Esophagus squamous epithelium (tissue), 5 donors: Measurements from ENCODE around the gene APOA4. TPM values are rescaled to one million over a fixed set of nuclear protein-coding genes. Genes with fewer than 3 reads are reported as not detected.
A peak's percentile ranks its signal among the peaks of the same experiment; 100 is the strongest.

ENCODE experiments used
- DNase-seq: peaks from one replicate; lab custom pipeline; 2025; lab: John Stamatoyannopoulos, UW
- H3K27ac ChIP-seq, 4 donors: fragments of 200-600 bp; sonication (generic); one replicate each; pipeline ENCODE4 v1.5.1; 2016 to 2019; ENCODE audit warnings: mild to moderate bottlenecking in 1 of 4
- H3K27me3 ChIP-seq, 4 donors: fragments of 200-600 bp; sonication (generic); 1 replicate in 3 of 4; 2 replicates in 1 of 4; pipeline versions ENCODE4 v1.5.1 to v1.6.0; 2017 to 2021; ENCODE audit warnings: antibody characterized with exemption in 1 of 4
- H3K36me3 ChIP-seq, 3 donors: fragments of 200-600 bp; sonication (generic); one replicate each; pipeline ENCODE4 v1.5.1; 2016 to 2019
- H3K4me1 ChIP-seq, 3 donors: fragments of 200-600 bp; sonication (generic); one replicate each; pipeline ENCODE4 v1.5.1; 2017 to 2019
- H3K4me3 ChIP-seq, 4 donors: fragments of 200-600 bp; sonication (generic); 1 replicate in 3 of 4; 2 replicates in 1 of 4; pipeline ENCODE4 v1.5.1; 2016 to 2019; ENCODE audit warnings: mild to moderate bottlenecking in 2 of 4, moderate library complexity in 1 of 4
- H3K9me3 ChIP-seq, 3 donors: fragments of 200-600 bp; sonication (generic); one replicate each; pipeline ENCODE4 v1.5.1; 2016 to 2019
- POLR2A ChIP-seq, 4 donors: fragments of 450-650 bp; IDR thresholded peaks; one replicate each; pipeline ENCODE4 v1.6.1; 2017; ENCODE audit warnings: antibody characterized with exemption in 4 of 4, mild to moderate bottlenecking in 4 of 4, moderate library complexity in 3 of 4
- WGBS, 2 donors: methylation state at CpG; one replicate each; pipeline ENCODE4 v1.1.5; 2018; 5-methylcytosine and 5-hydroxymethylcytosine counted together
- intact Hi-C: fragments of 100-400 bp; cut with DNase I; formaldehyde crosslinking; loops from one replicate; pipeline ENCODE4 v1.15.0; 2022
- total RNA-seq, 4 donors: library from RNA; depleted of rRNA; stranded (reverse); fragments of >200 nt; gene quantifications; one replicate each; pipeline ENCODE4 v1.1.0, GENCODE V29; 2016
- TF ChIP-seq, protein P1 (sequence below), 6 experiments: fragments of 450-650 bp in 4 of 6; fragments of 200-600 bp in 2 of 6; sonication (generic) in 2 of 6; IDR thresholded peaks; one replicate each; pipeline ENCODE4 v1.5.1; 2016 to 2019; ENCODE audit warnings: antibody characterized with exemption in 6 of 6, mild to moderate bottlenecking in 4 of 6, moderate library complexity in 4 of 6
- donor health status: DM: yes; HTN: yes; CAD: no.

The APOA4 gene
- total RNA-seq, 4 donors from 2014 or later: not detected

DNA sequence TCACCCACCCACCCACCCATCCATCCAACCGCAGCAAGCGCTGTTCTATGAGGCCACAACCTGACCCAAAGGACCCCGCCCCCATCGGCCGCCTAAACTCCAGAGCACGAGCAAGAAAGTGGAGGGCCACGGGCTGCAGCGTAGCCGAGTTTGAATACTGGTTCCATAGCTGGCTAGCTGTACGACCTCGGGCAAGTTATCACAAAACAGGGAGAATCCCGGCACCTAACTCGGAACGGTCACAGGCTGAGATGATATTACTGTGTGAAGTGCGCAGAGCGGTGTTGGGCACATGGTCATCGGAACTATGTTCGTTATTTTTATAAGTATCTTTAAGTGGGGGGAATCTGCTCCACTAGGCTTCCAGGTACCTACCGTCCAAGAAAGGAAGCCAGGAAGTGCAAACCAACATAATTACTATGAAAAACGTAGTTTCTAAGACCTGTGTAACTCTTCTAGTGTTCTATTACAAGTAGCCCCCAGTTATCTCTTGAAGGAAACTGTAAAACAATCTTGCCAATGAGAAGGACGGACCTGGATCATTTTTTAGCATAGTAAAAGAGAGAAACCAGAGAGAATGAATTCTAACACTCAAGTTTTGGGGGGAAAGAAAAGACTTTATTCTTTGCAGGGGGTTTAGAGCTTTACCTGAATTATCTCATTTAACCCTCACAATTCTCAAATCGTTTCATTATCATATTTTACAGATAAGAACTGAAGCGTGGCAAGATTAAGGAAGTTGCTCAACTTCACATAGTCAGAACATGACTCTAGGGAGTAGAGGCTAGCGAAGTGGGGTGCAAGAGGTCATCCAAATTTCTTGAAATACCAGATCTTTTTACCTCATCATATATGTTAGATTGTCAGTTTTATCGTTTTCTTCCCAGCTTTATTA lies 49.7 kb downstream of the APOA4 start:
- TF ChIP-seq POLR2A (IDR thresholded peaks at IDR 0.05): no peak
- TF ChIP-seq, protein P1, sequence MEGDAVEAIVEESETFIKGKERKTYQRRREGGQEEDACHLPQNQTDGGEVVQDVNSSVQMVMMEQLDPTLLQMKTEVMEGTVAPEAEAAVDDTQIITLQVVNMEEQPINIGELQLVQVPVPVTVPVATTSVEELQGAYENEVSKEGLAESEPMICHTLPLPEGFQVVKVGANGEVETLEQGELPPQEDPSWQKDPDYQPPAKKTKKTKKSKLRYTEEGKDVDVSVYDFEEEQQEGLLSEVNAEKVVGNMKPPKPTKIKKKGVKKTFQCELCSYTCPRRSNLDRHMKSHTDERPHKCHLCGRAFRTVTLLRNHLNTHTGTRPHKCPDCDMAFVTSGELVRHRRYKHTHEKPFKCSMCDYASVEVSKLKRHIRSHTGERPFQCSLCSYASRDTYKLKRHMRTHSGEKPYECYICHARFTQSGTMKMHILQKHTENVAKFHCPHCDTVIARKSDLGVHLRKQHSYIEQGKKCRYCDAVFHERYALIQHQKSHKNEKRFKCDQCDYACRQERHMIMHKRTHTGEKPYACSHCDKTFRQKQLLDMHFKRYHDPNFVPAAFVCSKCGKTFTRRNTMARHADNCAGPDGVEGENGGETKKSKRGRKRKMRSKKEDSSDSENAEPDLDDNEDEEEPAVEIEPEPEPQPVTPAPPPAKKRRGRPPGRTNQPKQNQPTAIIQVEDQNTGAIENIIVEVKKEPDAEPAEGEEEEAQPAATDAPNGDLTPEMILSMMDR (IDR thresholded peaks at IDR 0.05): peak in 1 of 6 experiments; percentile 7
- H3K4me3 ChIP-seq: peak overlapping the region; percentile 59 to 81 (median 76)
- H3K27ac ChIP-seq: peak overlapping the region; percentile 90 to 96 (median 92)
- 6 to 8% methylated on average over 14 to 15 of the region's 25 CpGs for WGBS, 2 donors
- intact Hi-C loops: no loop called here
- H3K36me3 ChIP-seq: peaks cover 5 to 43% (median 10%) of the 10 kb centered on the region in 3 donors
- H3K27me3 ChIP-seq: no peaks in the 10 kb centered on the region
- DNase-seq: peak; percentile 56
- H3K9me3 ChIP-seq: no peaks in the 10 kb centered on the region
- H3K4me1 ChIP-seq: peaks cover 17 to 39% (median 21%) of the 10 kb centered on the region in 3 donors

DNA sequence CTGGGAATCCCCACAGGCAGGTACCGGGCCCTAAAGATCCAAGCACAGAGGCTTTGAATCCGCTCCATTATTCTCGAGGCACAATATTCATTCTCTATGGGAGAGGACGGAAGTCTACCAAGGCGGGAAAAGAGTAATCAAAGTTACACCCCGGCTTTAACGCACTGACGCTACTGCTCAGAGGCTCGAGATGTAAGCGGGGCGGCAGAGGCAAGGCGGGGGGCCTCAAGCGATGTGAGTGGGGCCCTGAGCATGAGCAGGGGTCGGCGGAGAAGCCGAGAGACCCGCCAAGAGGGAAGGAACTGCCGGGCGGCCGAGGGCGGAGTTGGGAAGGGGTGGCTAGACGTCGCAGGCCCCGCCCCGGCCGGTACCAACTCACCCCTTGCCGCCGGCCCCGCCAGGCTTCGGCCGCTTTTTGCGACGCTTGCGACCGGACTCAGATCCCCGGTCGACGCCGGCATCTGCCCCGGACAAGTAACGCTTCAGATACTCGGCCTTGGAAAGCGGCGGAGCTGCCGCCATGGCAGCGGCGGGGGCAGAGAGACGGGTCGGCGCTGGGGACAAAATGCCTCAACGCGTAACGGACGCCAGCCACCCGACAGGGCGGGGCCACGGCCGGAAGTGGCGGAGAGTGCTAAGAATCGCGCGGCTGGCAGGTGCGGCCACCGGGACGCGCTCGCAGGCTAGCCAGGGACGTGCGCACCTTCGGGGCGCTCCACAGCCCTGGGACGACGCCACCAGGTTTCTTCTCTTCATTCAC lies 50.5 kb downstream of the APOA4 start, which contains the start of gene BUD13:
Gene BUD13 (minus strand): TSS at position 545 of the 760 bp plus-strand sequence. CDS start 23 bp downstream, at position 522.
- WGBS, 2 donors: 0 to 1% methylated on average over 12 to 21 of the region's 73 CpGs
- intact Hi-C loops: no loop called here

GRCh38 chr11:116771935-116772334 lies 51.2 kb downstream of the APOA4 start:
- intact Hi-C loops: no loop called here

More for the DNA sequence above, 50.5 kb downstream of the APOA4 start, which contains the start of gene BUD13:
- Histone ChIP-seq H3K36me3 (peaks cover under 1 to 43% (median 1%) of the 10 kb centered on the region in 3 donors), H3K4me1 (peaks cover 17 to 39% (median 21%) of the 10 kb centered on the region in 3 donors), H3K27me3 (no peaks in the 10 kb centered on the region), H3K4me3 (peak within 1 kb of the TSS; percentile 59 to 81 (median 76)), H3K9me3 (no peaks in the 10 kb centered on the region), H3K27ac (peak within 1 kb of the TSS; percentile 90 to 96 (median 92))
- peak in 2 of 4 donors; percentile 31 to 66 for TF ChIP-seq POLR2A (IDR thresholded peaks at IDR 0.05)
- TF ChIP-seq, protein P1 (IDR thresholded peaks at IDR 0.05): peak in 2 of 6 experiments; percentile 21 to 31
- DNase-seq: peak; percentile 56

More at GRCh38 chr11:116771935-116772334, 51.2 kb downstream of the APOA4 start:
- Histone ChIP-seq H3K4me1 (peaks cover 17 to 39% (median 21%) of the 10 kb centered on the region in 3 donors), H3K27ac (peak overlapping the region; percentile 90 to 96 (median 92)), H3K4me3 (peak overlapping the region; percentile 59 to 81 (median 76)), H3K9me3 (no peaks in the 10 kb centered on the region), H3K27me3 (no peaks in the 10 kb centered on the region), H3K36me3 (peaks cover 0 to 43% (median 0%) of the 10 kb centered on the region in 3 donors)
- TF ChIP-seq, protein P1 (IDR thresholded peaks at IDR 0.05): no peak
- TF ChIP-seq POLR2A (IDR thresholded peaks at IDR 0.05): no peak
- DNase-seq: no peak
- WGBS, 2 donors: 2 to 6% methylated on average over 2 of the region's 2 CpGs

Other genes starting within 250 kb of the APOA4 start
- gene BUD13, start 50.3 kb downstream of the APOA4 start, total RNA-seq: 10 to 100 TPM in 3 of 4 donors, 1 to 10 TPM in 1; 6.0 to 13.9 (median 12.0) TPM
- gene ZPR1, start 35.3 kb downstream of the APOA4 start, total RNA-seq: 10 to 100 TPM; 22.1 to 31.0 (median 26.2) TPM
- not detected for gene APOA5, start 31.4 kb downstream of the APOA4 start, total RNA-seq
- not detected for gene APOC3, start 6.6 kb upstream of the APOA4 start, total RNA-seq
- gene APOA1, start 14.3 kb upstream of the APOA4 start, total RNA-seq: not detected